ENCODE results near the gene COPG2. TPM values are rescaled to one million over a fixed set of nuclear protein-coding genes. Genes with fewer than 3 reads are reported as not detected.
"Not testable (repeated sequence)": the region's sequence is repeated elsewhere in the genome, so short reads cannot be mapped to it uniquely, and the experiment has no call there.

Gene COPG2
- total RNA-seq, 1 experiment from 2014 or later: 26.0 TPM

DNA sequence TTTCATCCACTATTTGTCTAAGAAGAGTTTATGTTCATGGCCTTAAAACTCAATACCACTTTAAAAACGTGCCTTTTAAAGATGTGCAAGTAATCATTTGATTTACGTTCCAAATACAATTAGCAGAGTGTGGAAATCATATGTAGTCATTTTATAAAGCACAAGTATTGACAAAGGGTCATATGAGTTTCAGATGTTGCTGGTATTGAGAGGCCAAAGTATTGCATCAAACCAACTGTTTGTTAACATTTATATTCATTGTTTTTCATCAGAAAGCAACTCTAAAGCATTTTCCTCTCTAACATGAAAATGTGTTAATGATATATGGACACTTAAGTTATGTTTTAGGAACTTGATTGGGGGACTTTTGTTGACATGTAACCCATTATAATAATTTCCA, 29.3 kb upstream of the COPG2 start:
- no peaks in the 10 kb centered on the region for H3K4me1 ChIP-seq (ENCODE audit: control insufficient read depth, insufficient read depth, low read length)
- no peak for ATAC-seq
- in situ Hi-C loops (cut with HindIII; ENCODE audit: low pct_unique_long_range_greater_than_20kb, low sequenced_read_pairs) (no loop called here), intact Hi-C loops (cut with micrococcal nuclease; ENCODE audit: unreplicated experiment) (no loop called here)
- TF ChIP-seq SIN3A (IDR thresholded peaks at IDR 0.05; ENCODE audit: borderline replicate concordance, insufficient read depth, low read depth, low read length) (no peak), POLR2AphosphoS5 (IDR thresholded peaks at IDR 0.05; ENCODE audit: low read depth, low read length) (no peak), REST (IDR thresholded peaks at IDR 0.05; ENCODE audit: insufficient read depth in 1 of 2, low read depth in 2 of 2, low read length in 1 of 2) (no peak), TCF7L2 (IDR thresholded peaks at IDR 0.05; ENCODE audit: low read depth, low read length) (no peak)
- TF ChIP-seq, protein P1, sequence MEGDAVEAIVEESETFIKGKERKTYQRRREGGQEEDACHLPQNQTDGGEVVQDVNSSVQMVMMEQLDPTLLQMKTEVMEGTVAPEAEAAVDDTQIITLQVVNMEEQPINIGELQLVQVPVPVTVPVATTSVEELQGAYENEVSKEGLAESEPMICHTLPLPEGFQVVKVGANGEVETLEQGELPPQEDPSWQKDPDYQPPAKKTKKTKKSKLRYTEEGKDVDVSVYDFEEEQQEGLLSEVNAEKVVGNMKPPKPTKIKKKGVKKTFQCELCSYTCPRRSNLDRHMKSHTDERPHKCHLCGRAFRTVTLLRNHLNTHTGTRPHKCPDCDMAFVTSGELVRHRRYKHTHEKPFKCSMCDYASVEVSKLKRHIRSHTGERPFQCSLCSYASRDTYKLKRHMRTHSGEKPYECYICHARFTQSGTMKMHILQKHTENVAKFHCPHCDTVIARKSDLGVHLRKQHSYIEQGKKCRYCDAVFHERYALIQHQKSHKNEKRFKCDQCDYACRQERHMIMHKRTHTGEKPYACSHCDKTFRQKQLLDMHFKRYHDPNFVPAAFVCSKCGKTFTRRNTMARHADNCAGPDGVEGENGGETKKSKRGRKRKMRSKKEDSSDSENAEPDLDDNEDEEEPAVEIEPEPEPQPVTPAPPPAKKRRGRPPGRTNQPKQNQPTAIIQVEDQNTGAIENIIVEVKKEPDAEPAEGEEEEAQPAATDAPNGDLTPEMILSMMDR (IDR thresholded peaks at IDR 0.05): no peak
- no peak overlapping the region for H3K4me3 ChIP-seq (ENCODE audit: low read depth in 2 of 2, low read length in 2 of 2)
- H3K9me3 ChIP-seq (ENCODE audit: control insufficient read depth, insufficient read depth, low read depth, low read length): no peaks in the 10 kb centered on the region
- no peaks in the 10 kb centered on the region for H3K27me3 ChIP-seq (ENCODE audit: control insufficient read depth, insufficient read depth, low read length)
- CTCF ChIA-PET: no interaction called here
- no peaks in the 10 kb centered on the region for H3K36me3 ChIP-seq (ENCODE audit: control insufficient read depth, insufficient read depth, low read length)
- H3K27ac ChIP-seq (ENCODE audit: low read length): no peak overlapping the region
- POLR2A ChIA-PET: no interaction called here
- BruUV-seq (replicated peaks): no TSS peak
- DNase-seq (ENCODE audit: low read depth, low spot score): no peak

- no peaks in the 10 kb centered on the region for H3K9me3 ChIP-seq (ENCODE audit: control insufficient read depth, insufficient read depth, low read depth, low read length)
- H3K4me1 ChIP-seq (ENCODE audit: control insufficient read depth, insufficient read depth, low read length): no peaks in the 10 kb centered on the region
- H3K4me3 ChIP-seq (ENCODE audit: low read depth in 2 of 2, low read length in 2 of 2): no peak overlapping the region
- CTCF ChIA-PET: no interaction called here
- TF ChIP-seq, protein P1 (IDR thresholded peaks at IDR 0.05): peak; percentile 64
- TF ChIP-seq SIN3A (IDR thresholded peaks at IDR 0.05; ENCODE audit: borderline replicate concordance, insufficient read depth, low read depth, low read length) (no peak), REST (IDR thresholded peaks at IDR 0.05; ENCODE audit: insufficient read depth in 1 of 2, low read depth in 2 of 2, low read length in 1 of 2) (no peak), POLR2AphosphoS5 (IDR thresholded peaks at IDR 0.05; ENCODE audit: low read depth, low read length) (no peak), TCF7L2 (IDR thresholded peaks at IDR 0.05; ENCODE audit: low read depth, low read length) (0 out of 2 replicates have a peak, but pooled peaks have one; percentile 37)
- H3K27ac ChIP-seq (ENCODE audit: low read length): no peak overlapping the region
- in situ Hi-C loops (cut with HindIII; ENCODE audit: low pct_unique_long_range_greater_than_20kb, low sequenced_read_pairs) (no loop called here), intact Hi-C loops (cut with micrococcal nuclease; ENCODE audit: unreplicated experiment) (no loop called here)
- DNase-seq (ENCODE audit: low read depth, low spot score): peak; percentile 15
- peak; percentile 53; the same call in 1 of the 2 replicates for ATAC-seq
- BruUV-seq (replicated peaks): no TSS peak
- H3K36me3 ChIP-seq (ENCODE audit: control insufficient read depth, insufficient read depth, low read length): no peaks in the 10 kb centered on the region
- POLR2A ChIA-PET: no interaction called here
- H3K27me3 ChIP-seq (ENCODE audit: control insufficient read depth, insufficient read depth, low read length): no peaks in the 10 kb centered on the region
Measured at GRCh38 chr7:130695840-130696239, 27.3 kb upstream of the COPG2 start.

- H3K4me3 ChIP-seq (ENCODE audit: low read depth in 2 of 2, low read length in 2 of 2); H3K27ac ChIP-seq (ENCODE audit: low read length); DNase-seq (ENCODE audit: low read depth, low spot score); H3K4me1 ChIP-seq (ENCODE audit: control insufficient read depth, insufficient read depth, low read length); intact Hi-C loops (cut with micrococcal nuclease; ENCODE audit: unreplicated experiment); CTCF ChIA-PET; H3K27me3 ChIP-seq (ENCODE audit: control insufficient read depth, insufficient read depth, low read length); H3K9me3 ChIP-seq (ENCODE audit: control insufficient read depth, insufficient read depth, low read depth, low read length); BruUV-seq (replicated peaks); POLR2A ChIA-PET; H3K36me3 ChIP-seq (ENCODE audit: control insufficient read depth, insufficient read depth, low read length); in situ Hi-C loops (cut with HindIII; ENCODE audit: low pct_unique_long_range_greater_than_20kb, low sequenced_read_pairs); ATAC-seq: not testable (repeated sequence)
Measured at GRCh38 chr7:130692396-130692795, 23.8 kb upstream of the COPG2 start.

All from Panc1 (cell line).